GM12878 (cell line): ENCODE measurements around the gene LMBRD1. TPM values are rescaled to one million over a fixed set of nuclear protein-coding genes. Genes with fewer than 3 reads are reported as not detected.

Experiments
- ATAC-seq: fragments of 200-7000 bp; cut with Tn5 transposase; 3 replicates; pipeline ENCODE4 v1.9.1; 2020; ENCODE audit warnings: mild to moderate bottlenecking, moderate library complexity
- BruUV-seq: library from RNA; stranded (reverse); fragments of 400-500 nt; replicated peaks from 2 replicates; lab custom pipeline; 2021; lab: Mats Ljungman, UMichigan
- CTCF ChIA-PET: fragments of 300-600 bp; sonication (Branson Sonifier 250); formaldehyde crosslinking; extraction: SDS; loops from one replicate; lab custom pipeline; 2021; ENCODE audit warnings: inconsistent platforms; lab: Yijun Ruan, JAX
- POLR2A ChIA-PET: fragments of 350-600 bp; formaldehyde crosslinking; extraction: SDS; loops from one replicate; lab custom pipeline; 2021; ENCODE audit warnings: inconsistent platforms; lab: Charles Lee
- RAD21 ChIA-PET: fragments of 300-600 bp; sonication (Branson Sonifier 250); formaldehyde crosslinking; loops from one replicate; lab custom pipeline; 2023; ENCODE audit warnings: antibody characterized with exemption; ENCODE audit not compliant: unreplicated experiment; lab: Charles Lee
- SMC1A ChIA-PET: fragments of 300-600 bp; sonication (Branson Sonifier 250); formaldehyde crosslinking; loops from one replicate; lab custom pipeline; 2023; ENCODE audit not compliant: unreplicated experiment, uncharacterized antibody; lab: Charles Lee
- DNase-seq: peaks from one replicate; pipeline ENCODE4 v3.0.0-alpha.2; 2011; ENCODE audit warnings: low read depth, low spot score
- FAIRE-seq: peaks from 3 replicates; lab custom pipeline; 2011; peaks lifted over from hg19 to GRCh38; lab: Jason Lieb, UNC
- H2AFZ ChIP-seq: 2 replicates; pipeline ENCODE4 v1.6.0; 2011; ENCODE audit warnings: low read depth, low read length, control low read depth; ENCODE audit not compliant: control insufficient read depth
- H3K27ac ChIP-seq: 2 replicates; pipeline ENCODE4 v1.5.1; 2011; ENCODE audit warnings: control low read depth; ENCODE audit not compliant: control insufficient read depth, insufficient read depth
- H3K27me3 ChIP-seq, 2 experiments: replicated peaks in 1 of 2; 2 replicates each; pipeline versions ENCODE4 v1.6.0 to v1.6.1; 2011; ENCODE audit warnings: low read length in 1 of 2; ENCODE audit not compliant: control insufficient read depth in 2 of 2, insufficient read depth in 2 of 2
- H3K36me3 ChIP-seq, 2 experiments: 2 replicates each; pipeline ENCODE4 v1.5.1; 2011; ENCODE audit warnings: low read length in 1 of 2; ENCODE audit not compliant: control insufficient read depth in 2 of 2, insufficient read depth in 2 of 2
- H3K4me1 ChIP-seq: 2 replicates; pipeline ENCODE4 v1.6.1; 2011; ENCODE audit warnings: mild to moderate bottlenecking, low read length, moderate library complexity, mixed read lengths; ENCODE audit not compliant: control insufficient read depth, insufficient read depth
- H3K4me2 ChIP-seq: 2 replicates; pipeline ENCODE4 v1.6.0; 2011; ENCODE audit warnings: control low read depth; ENCODE audit not compliant: control insufficient read depth, insufficient read depth
- H3K4me3 ChIP-seq: fragments of 200-600 bp; sonication (generic); 2 replicates; pipeline ENCODE4 v1.5.1; 2016
- H3K79me2 ChIP-seq: 2 replicates; pipeline ENCODE4 v1.6.0; 2011; ENCODE audit warnings: low read length; ENCODE audit not compliant: control insufficient read depth, insufficient read depth
- H3K9ac ChIP-seq: 2 replicates; pipeline ENCODE4 v1.8.0; 2011; ENCODE audit warnings: low read length, control low read depth, mixed read lengths; ENCODE audit not compliant: control insufficient read depth, insufficient read depth
- H3K9me3 ChIP-seq: replicated peaks from 3 replicates; pipeline ENCODE4 v1.5.1; 2011; ENCODE audit warnings: mild to moderate bottlenecking, low read length; ENCODE audit not compliant: control insufficient read depth, insufficient read depth
- H4K20me1 ChIP-seq: 2 replicates; pipeline ENCODE4 v1.6.0; 2011; ENCODE audit not compliant: control insufficient read depth, insufficient read depth
- DPF2 ChIP-seq: fragments of 450-650 bp; IDR thresholded peaks from 2 replicates; pipeline ENCODE4 v1.6.1; 2017; ENCODE audit warnings: mild to moderate bottlenecking
- ZZZ3 ChIP-seq: IDR thresholded peaks from 2 replicates; pipeline ENCODE4 v1.6.1; 2011; ENCODE audit warnings: low read depth; ENCODE audit not compliant: control insufficient read depth, insufficient read length
- in situ Hi-C: fragments of 300-500 bp; cut with MboI; formaldehyde crosslinking; loops from 9 replicates; pipeline ENCODE4 v1.14.3; 2018; ENCODE audit warnings: mixed read lengths
- intact Hi-C: fragments of 100-400 bp; cut with micrococcal nuclease; formaldehyde crosslinking; loops from one replicate; pipeline ENCODE4 v1.14.2; 2022; ENCODE audit not compliant: unreplicated experiment
- polyA plus RNA-seq, 11 experiments: library from polyadenylated mRNA; depleted of rRNA in 4 of 11; unstranded in 6 of 11; stranded (reverse) in 5 of 11; fragments of >200 nt; fragmentation: Nextera tagmentation in 4 of 11; fragmentation: Illumina TruSeq in 1 of 11; extraction: Ambion mirVana in 4 of 11; extraction: Trizol in 1 of 11; gene quantifications; 1 replicate in 1 of 11; 2 replicates in 10 of 11; pipeline versions ENCODE4 v1.2.1 to v1.2.3, GENCODE V29; 2011 to 2016; ENCODE audit warnings: inconsistent platforms in 2 of 11, missing spikeins in 2 of 11, low read depth in 1 of 11
- total RNA-seq, 4 experiments: library from RNA; depleted of rRNA in 3 of 4; stranded (reverse); fragments of >200 nt in 3 of 4; fragmentation: Illumina TruSeq in 1 of 4; extraction: Trizol in 1 of 4; gene quantifications; 2 replicates each; pipeline versions ENCODE4 v1.2.1 to v1.2.3, GENCODE V29; 2013 to 2021
- TF ChIP-seq, protein P1 (sequence below): IDR thresholded peaks from 2 replicates; pipeline ENCODE4 v1.6.1; 2012; ENCODE audit warnings: mild to moderate bottlenecking, low read depth, low read length

Gene LMBRD1
- total and polyA plus RNA-seq, 10 of the 15 experiments (the other 5 are each of a cell fraction or from before 2014, with no cell fraction given), result 20.0 to 82.1 (median 27.2) TPM

DNA sequence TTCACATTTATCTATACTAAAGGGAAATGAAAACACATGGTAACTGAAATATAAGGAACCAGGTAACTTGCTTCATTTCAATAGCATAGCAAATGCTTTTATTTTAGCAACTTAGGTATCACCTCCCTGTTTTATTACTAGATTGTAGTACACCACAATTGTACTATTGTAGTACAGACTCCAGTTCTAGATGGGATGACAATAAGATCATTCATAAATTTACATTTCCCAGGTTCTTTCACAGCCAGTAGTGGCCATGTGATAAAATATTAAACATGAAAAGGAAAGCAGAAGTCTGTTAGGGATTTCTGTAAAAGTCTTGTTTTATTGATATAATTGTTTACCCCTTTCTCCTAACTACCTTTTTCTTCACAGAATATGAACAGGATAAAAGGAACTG is 97.2 kb downstream of the LMBRD1 start:
- H3K9ac ChIP-seq, result no peak overlapping the region
- no TSS peak for BruUV-seq
- TF ChIP-seq DPF2 (no peak), ZZZ3 (no peak)
- TF ChIP-seq, protein P1, sequence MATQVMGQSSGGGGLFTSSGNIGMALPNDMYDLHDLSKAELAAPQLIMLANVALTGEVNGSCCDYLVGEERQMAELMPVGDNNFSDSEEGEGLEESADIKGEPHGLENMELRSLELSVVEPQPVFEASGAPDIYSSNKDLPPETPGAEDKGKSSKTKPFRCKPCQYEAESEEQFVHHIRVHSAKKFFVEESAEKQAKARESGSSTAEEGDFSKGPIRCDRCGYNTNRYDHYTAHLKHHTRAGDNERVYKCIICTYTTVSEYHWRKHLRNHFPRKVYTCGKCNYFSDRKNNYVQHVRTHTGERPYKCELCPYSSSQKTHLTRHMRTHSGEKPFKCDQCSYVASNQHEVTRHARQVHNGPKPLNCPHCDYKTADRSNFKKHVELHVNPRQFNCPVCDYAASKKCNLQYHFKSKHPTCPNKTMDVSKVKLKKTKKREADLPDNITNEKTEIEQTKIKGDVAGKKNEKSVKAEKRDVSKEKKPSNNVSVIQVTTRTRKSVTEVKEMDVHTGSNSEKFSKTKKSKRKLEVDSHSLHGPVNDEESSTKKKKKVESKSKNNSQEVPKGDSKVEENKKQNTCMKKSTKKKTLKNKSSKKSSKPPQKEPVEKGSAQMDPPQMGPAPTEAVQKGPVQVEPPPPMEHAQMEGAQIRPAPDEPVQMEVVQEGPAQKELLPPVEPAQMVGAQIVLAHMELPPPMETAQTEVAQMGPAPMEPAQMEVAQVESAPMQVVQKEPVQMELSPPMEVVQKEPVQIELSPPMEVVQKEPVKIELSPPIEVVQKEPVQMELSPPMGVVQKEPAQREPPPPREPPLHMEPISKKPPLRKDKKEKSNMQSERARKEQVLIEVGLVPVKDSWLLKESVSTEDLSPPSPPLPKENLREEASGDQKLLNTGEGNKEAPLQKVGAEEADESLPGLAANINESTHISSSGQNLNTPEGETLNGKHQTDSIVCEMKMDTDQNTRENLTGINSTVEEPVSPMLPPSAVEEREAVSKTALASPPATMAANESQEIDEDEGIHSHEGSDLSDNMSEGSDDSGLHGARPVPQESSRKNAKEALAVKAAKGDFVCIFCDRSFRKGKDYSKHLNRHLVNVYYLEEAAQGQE, result no peak
- no peak overlapping the region for H3K4me3 ChIP-seq
- ChIA-PET SMC1A (interaction anchor here (1.0 to 1.5 kb wide), 2 partner anchors 11 to 53 kb away, joined by 4 to 5 read pairs; no protein-coding TSS in a partner anchor), POLR2A (no interaction called here), RAD21 (interaction anchor here (0.7 kb wide), 1 partner anchor 89 kb away, joined by 3 read pairs; no protein-coding TSS in a partner anchor), CTCF (no interaction called here)
- no peaks in the 10 kb centered on the region for H3K79me2 ChIP-seq
- FAIRE-seq, result no peak
- H3K4me2 ChIP-seq, result no peak overlapping the region
- H2AFZ ChIP-seq, result no peak overlapping the region
- no peaks in the 10 kb centered on the region for H4K20me1 ChIP-seq
- peaks cover 5% of the 10 kb centered on the region; the same call in 1 of the 2 replicates for H3K4me1 ChIP-seq
- H3K27me3 ChIP-seq, result no peaks in the 10 kb centered on the region
- peaks cover 0 to 10% of the 10 kb centered on the region in 2 experiments; a peak in 3 of 4 replicates for H3K36me3 ChIP-seq
- H3K9me3 ChIP-seq, result no peaks in the 10 kb centered on the region
- no peak overlapping the region for H3K27ac ChIP-seq
- in situ Hi-C loops, result no loop called here
- intact Hi-C loops, result no loop called here
- no peak for ATAC-seq
- DNase-seq, result no peak
